ENCODE data around the gene BDP1. TPM values are rescaled to one million over a fixed set of nuclear protein-coding genes. Genes with fewer than 3 reads are reported as not detected.
A peak's percentile ranks its signal among the peaks of the same experiment; 100 is the strongest.
"Not testable (repeated sequence)": the region's sequence is repeated elsewhere in the genome, so short reads cannot be mapped to it uniquely, and the experiment has no call there.

The BDP1 gene
- total RNA-seq, 4 donors from 2014 or later, result 17.9 to 68.9 (median 30.7) TPM

- TF ChIP-seq CTCF (IDR thresholded peaks at IDR 0.05) (no peak), POLR2A (IDR thresholded peaks at IDR 0.05) (no peak)
- DNase-seq, result no peak
- no peak overlapping the region for H3K4me3 ChIP-seq
- no peaks in the 10 kb centered on the region for H3K27me3 ChIP-seq
- no peaks in the 10 kb centered on the region for H3K4me1 ChIP-seq
- no peaks in the 10 kb centered on the region for H3K9me3 ChIP-seq
- intact Hi-C loops (cut with DNase I; ENCODE audit: low total_unique reads), result no loop called here
- no peak overlapping the region for H3K27ac ChIP-seq
- H3K36me3 ChIP-seq, result no peaks in the 10 kb centered on the region
Measured at GRCh38 chr5:71597001-71597400, 141.6 kb downstream of the BDP1 start.

GRCh38 chr5:71600783-71601182 is 145.3 kb downstream of the BDP1 start:
- Histone ChIP-seq H3K9me3 (no peaks in the 10 kb centered on the region), H3K27me3 (no peaks in the 10 kb centered on the region), H3K36me3 (no peaks in the 10 kb centered on the region), H3K4me3 (no peak overlapping the region), H3K4me1 (no peaks in the 10 kb centered on the region), H3K27ac (peak overlapping the region in 1 of 2 donors; percentile 9)
- intact Hi-C loops (cut with DNase I; ENCODE audit: low total_unique reads), result no loop called here
- TF ChIP-seq POLR2A (IDR thresholded peaks at IDR 0.05) (no peak), CTCF (IDR thresholded peaks at IDR 0.05) (no peak)
- no peak for DNase-seq

GRCh38 chr5:71601222-71602026 is 146.0 kb downstream of the BDP1 start:
- no peak overlapping the region for H3K4me3 ChIP-seq
- no peaks in the 10 kb centered on the region for H3K36me3 ChIP-seq
- intact Hi-C loops (cut with DNase I; ENCODE audit: low total_unique reads), result no loop called here
- H3K4me1 ChIP-seq, result no peaks in the 10 kb centered on the region
- TF ChIP-seq CTCF (IDR thresholded peaks at IDR 0.05) (peak in 3 of 4 experiments; percentile 16 to 36 (median 32)), POLR2A (IDR thresholded peaks at IDR 0.05) (no peak)
- H3K9me3 ChIP-seq, result no peaks in the 10 kb centered on the region
- DNase-seq, result peak in 1 of 2 donors; percentile 51
- no peak overlapping the region for H3K27ac ChIP-seq
- no peaks in the 10 kb centered on the region for H3K27me3 ChIP-seq

GRCh38 chr5:71609916-71610315 is 154.5 kb downstream of the BDP1 start:
- H3K4me3 ChIP-seq; DNase-seq; intact Hi-C loops (cut with DNase I; ENCODE audit: low total_unique reads); H3K36me3 ChIP-seq; H3K9me3 ChIP-seq; H3K4me1 ChIP-seq; H3K27ac ChIP-seq; H3K27me3 ChIP-seq: not testable (repeated sequence)

GRCh38 chr5:71615809-71616208 is 160.4 kb downstream of the BDP1 start:
- Histone ChIP-seq H3K27me3 (no peaks in the 10 kb centered on the region), H3K9me3 (no peaks in the 10 kb centered on the region), H3K27ac (no peak overlapping the region), H3K4me3 (no peak overlapping the region), H3K36me3 (no peaks in the 10 kb centered on the region), H3K4me1 (no peaks in the 10 kb centered on the region)
- no peak for TF ChIP-seq POLR2A (IDR thresholded peaks at IDR 0.05)
- TF ChIP-seq CTCF (IDR thresholded peaks at IDR 0.05), result no peak
- intact Hi-C loops (cut with DNase I; ENCODE audit: low total_unique reads), result no loop called here
- DNase-seq, result no peak

Small RNA genes within 50 kb of the gene (small RNA-seq; reads per million reads assigned to genes)
- gene HMGN1P12, result not detected

Other genes with a start within 250 kb of the BDP1 start
- gene MCCC2, start 131.7 kb downstream of the BDP1 start, total RNA-seq, result 10 to 100 TPM; 19.4 to 40.6 (median 30.4) TPM